HG03060 (cell line): ENCODE data around the gene ATG14.
A peak's percentile ranks its signal among the peaks of the same experiment; 100 is the strongest.
"Not testable (repeated sequence)": the region's sequence is repeated elsewhere in the genome, so short reads cannot be mapped to it uniquely, and the experiment has no call there.

Experiments used
- ATAC-seq: cut with Tn5 transposase; IDR thresholded peaks from one replicate; pipeline ENCODE4 v1.9.1; 2021; ENCODE audit warnings: low read depth, moderate number of reproducible peaks; ENCODE audit not compliant: unreplicated experiment

Gene ATG14

GRCh38 chr14:55353686-55354467 lies 57.8 kb downstream of the ATG14 start:
- no peak for ATAC-seq

GRCh38 chr14:55352201-55352600 lies 59.4 kb downstream of the ATG14 start:
- ATAC-seq: no peak

GRCh38 chr14:55351111-55351510 lies 60.5 kb downstream of the ATG14 start:
- no peak for ATAC-seq

- no peak for ATAC-seq
These were observed 61.2 kb downstream of the ATG14 start for GRCh38 chr14:55350461-55350860.

- peak; percentile 20 for ATAC-seq
These were observed 62.1 kb downstream of the ATG14 start for GRCh38 chr14:55349565-55349964.

GRCh38 chr14:55348766-55349453 lies 62.7 kb downstream of the ATG14 start:
- peak; percentile 40 for ATAC-seq

GRCh38 chr14:55347748-55348147 lies 63.9 kb downstream of the ATG14 start:
- ATAC-seq: no peak

- no peak for ATAC-seq
These were observed 64.6 kb downstream of the ATG14 start for GRCh38 chr14:55347040-55347439.

GRCh38 chr14:55344582-55345163 lies 67.0 kb downstream of the ATG14 start:
- not testable (repeated sequence) for ATAC-seq

GRCh38 chr14:55341781-55342180 lies 69.8 kb downstream of the ATG14 start:
- ATAC-seq: no peak

GRCh38 chr14:55340482-55340881 lies 71.1 kb downstream of the ATG14 start:
- no peak for ATAC-seq

GRCh38 chr14:55339770-55340169 lies 71.9 kb downstream of the ATG14 start:
- ATAC-seq: peak; percentile 78

- ATAC-seq: no peak
These were observed 74.9 kb downstream of the ATG14 start for GRCh38 chr14:55336691-55337090.

GRCh38 chr14:55336162-55336561 lies 75.5 kb downstream of the ATG14 start:
- ATAC-seq: no peak

- no peak for ATAC-seq
These were observed 77.7 kb downstream of the ATG14 start for GRCh38 chr14:55333711-55334485.

GRCh38 chr14:55332654-55333570 lies 78.7 kb downstream of the ATG14 start:
- no peak for ATAC-seq

GRCh38 chr14:55329999-55330710 lies 81.5 kb downstream of the ATG14 start:
- ATAC-seq: no peak

- ATAC-seq: no peak
These were observed 83.3 kb downstream of the ATG14 start for GRCh38 chr14:55328317-55328716.

- peak; percentile 69 for ATAC-seq
These were observed 84.5 kb downstream of the ATG14 start for GRCh38 chr14:55327179-55327578.
